A549 (cell line): ENCODE data around the gene GARNL3. TPM values are rescaled to one million over a fixed set of nuclear protein-coding genes. Genes with fewer than 3 reads are reported as not detected.

Experiments
- ATAC-seq, 2 experiments: fragments of 200-7000 bp in 1 of 2; fragments of >200 bp in 1 of 2; cut with Nextera tagmentation in 1 of 2; cut with Tn5 transposase in 1 of 2; 3 replicates each; pipeline versions ENCODE4 v1.8.0 to v1.9.1; 2018 to 2020; ENCODE audit warnings: mild to moderate bottlenecking in 1 of 2, moderate library complexity in 1 of 2
- CTCF ChIA-PET: fragments of 300-600 bp; sonication (Branson Sonifier 250); formaldehyde crosslinking; extraction: SDS; loops from one replicate; lab custom pipeline; 2021; ENCODE audit warnings: antibody characterized with exemption, inconsistent platforms; lab: Yijun Ruan, JAX
- POLR2A ChIA-PET: fragments of 350-600 bp; formaldehyde crosslinking; extraction: SDS; loops from one replicate; lab custom pipeline; 2021; ENCODE audit warnings: antibody characterized with exemption, inconsistent platforms; lab: Yijun Ruan, JAX
- DNase-seq, 2 experiments: peaks; one replicate each; pipeline versions ENCODE4 v3.0.0 to v3.0.0-alpha.2; 2011 to 2016; ENCODE audit warnings: low read depth in 1 of 2, low spot score in 1 of 2
- FAIRE-seq: peaks from 2 replicates; lab custom pipeline; 2011; peaks lifted over from hg19 to GRCh38; lab: Jason Lieb, UNC
- H3K27ac ChIP-seq, 2 experiments: fragments of >200 bp; sonication (Bioruptor Twin); formaldehyde crosslinking; 3 replicates each; pipeline ENCODE4 v1.5.1; 2016 to 2017
- H3K4me1 ChIP-seq: fragments of >200 bp; sonication (Bioruptor Twin); formaldehyde crosslinking; 3 replicates; pipeline ENCODE4 v1.6.1; 2016
- H3K4me2 ChIP-seq: fragments of >200 bp; sonication (Bioruptor Twin); formaldehyde crosslinking; 3 replicates; pipeline ENCODE4 v1.6.1; 2016
- H3K4me3 ChIP-seq: fragments of >200 bp; sonication (Bioruptor Twin); formaldehyde crosslinking; 3 replicates; pipeline ENCODE4 v1.5.1; 2016
- H3K9me3 ChIP-seq: fragments of >200 bp; sonication (Bioruptor Twin); formaldehyde crosslinking; 3 replicates; pipeline ENCODE4 v1.6.1; 2016
- BCL3 ChIP-seq: fragments of >200 bp; sonication (Bioruptor Twin); formaldehyde crosslinking; IDR thresholded peaks from 3 replicates; pipeline ENCODE4 v1.6.1; 2016
- CBX8 ChIP-seq: fragments of 200-600 bp; sonication (generic); IDR thresholded peaks from 2 replicates; pipeline ENCODE4 v1.6.1; 2016
- CEBPB ChIP-seq, 2 experiments: fragments of >200 bp in 1 of 2; sonication (Bioruptor Twin) in 1 of 2; formaldehyde crosslinking in 1 of 2; IDR thresholded peaks; 2 replicates each; pipeline ENCODE4 v1.6.1; 2012 to 2016
- CTCF ChIP-seq: fragments of >200 bp; sonication (Bioruptor Twin); formaldehyde crosslinking; IDR thresholded peaks from 3 replicates; pipeline ENCODE4 v1.5.1; 2016
- EHMT2 ChIP-seq: fragments of 200-600 bp; sonication (generic); IDR thresholded peaks from 2 replicates; pipeline ENCODE4 v1.6.1; 2016; ENCODE audit warnings: antibody characterized with exemption, low read depth, mild to moderate bottlenecking, moderate library complexity
- ELK1 ChIP-seq: fragments of 150-350 bp; IDR thresholded peaks from 2 replicates; pipeline ENCODE4 v1.6.1; 2014; ENCODE audit warnings: low read depth, mild to moderate bottlenecking, low read length
- ESRRA ChIP-seq: fragments of 150-350 bp; IDR thresholded peaks from 2 replicates; pipeline ENCODE4 v1.6.1; 2014; ENCODE audit warnings: mild to moderate bottlenecking, low read length, borderline replicate concordance
- HDAC2 ChIP-seq: fragments of 200-600 bp; sonication (generic); IDR thresholded peaks from 2 replicates; pipeline ENCODE4 v1.6.1; 2016
- HEYL ChIP-seq: fragments of 250-450 bp; sonication (Bioruptor Pico); IDR thresholded peaks from 2 replicates; pipeline ENCODE4 v1.8.0; 2021; ENCODE audit warnings: mild to moderate bottlenecking, moderate library complexity
- HMGXB4 ChIP-seq: fragments of 250-450 bp; sonication (Bioruptor Pico); IDR thresholded peaks from 2 replicates; pipeline ENCODE4 v1.5.0; 2021; ENCODE audit warnings: mild to moderate bottlenecking, moderate library complexity, borderline replicate concordance
- HOXB13 ChIP-seq: fragments of 250-450 bp; sonication (Bioruptor Pico); IDR thresholded peaks from 2 replicates; pipeline ENCODE4 v1.5.0; 2020; ENCODE audit warnings: low read depth, mild to moderate bottlenecking, moderate library complexity
- MYC ChIP-seq: IDR thresholded peaks from 2 replicates; pipeline ENCODE4 v1.6.1; 2012; ENCODE audit warnings: mild to moderate bottlenecking, inconsistent platforms, low read length, improper control_type of control experiment, borderline replicate concordance
- NPAS2 ChIP-seq: fragments of 250-450 bp; sonication (Bioruptor Pico); IDR thresholded peaks from 2 replicates; pipeline ENCODE4 v1.8.0; 2022; ENCODE audit warnings: mild to moderate bottlenecking, moderate library complexity, borderline replicate concordance
- PBX3 ChIP-seq: IDR thresholded peaks from 2 replicates; pipeline ENCODE4 v1.6.1; 2012
- PHF8 ChIP-seq: fragments of 200-600 bp; sonication (generic); IDR thresholded peaks from 2 replicates; pipeline ENCODE4 v1.6.1; 2016; ENCODE audit warnings: low read depth, mild to moderate bottlenecking, antibody characterized with exemption, moderate library complexity, borderline replicate concordance
- RAD21 ChIP-seq, 2 experiments: fragments of >200 bp in 1 of 2; sonication (Bioruptor Twin) in 1 of 2; formaldehyde crosslinking in 1 of 2; IDR thresholded peaks in 1 of 2; conservative IDR thresholded peaks in 1 of 2; 2 replicates in 1 of 2; 3 replicates in 1 of 2; pipeline ENCODE4 v1.6.1; 2012 to 2018; ENCODE audit warnings: inconsistent platforms in 1 of 2
- RFX5 ChIP-seq: fragments of 450-650 bp; IDR thresholded peaks from 2 replicates; pipeline ENCODE4 v1.7.1; 2014; ENCODE audit warnings: antibody characterized with exemption, mild to moderate bottlenecking, moderate library complexity
- SREBF2 ChIP-seq: fragments of 450-650 bp; IDR thresholded peaks from 2 replicates; pipeline ENCODE4 v1.6.1; 2014; ENCODE audit warnings: mild to moderate bottlenecking, moderate library complexity
- TFCP2L1 ChIP-seq: fragments of 250-450 bp; sonication (Bioruptor Pico); IDR thresholded peaks from 2 replicates; pipeline ENCODE4 v1.5.0; 2021; ENCODE audit warnings: mild to moderate bottlenecking
- TP53 ChIP-seq: fragments of 250-450 bp; sonication (Bioruptor Pico); IDR thresholded peaks from 2 replicates; pipeline ENCODE4 v1.5.0; 2021; ENCODE audit warnings: mild to moderate bottlenecking, moderate library complexity
- USF2 ChIP-seq: fragments of 450-650 bp; IDR thresholded peaks from 2 replicates; pipeline ENCODE4 v1.6.1; 2014; ENCODE audit warnings: antibody characterized with exemption
- ZFP36 ChIP-seq: fragments of 450-650 bp; IDR thresholded peaks from 2 replicates; pipeline ENCODE4 v1.6.1; 2014; ENCODE audit warnings: borderline replicate concordance; ENCODE audit not compliant: partially characterized antibody
- WGBS: methylation state at CpG from one replicate; pipeline ENCODE4 v1.1.6; 2017; ENCODE audit errors: missing lambda C conversion rate; 5-methylcytosine and 5-hydroxymethylcytosine counted together
- polyA plus RNA-seq, 4 experiments: library from polyadenylated mRNA; depleted of rRNA in 3 of 4; stranded (reverse); fragments of >200 nt; fragmentation: RNase III in 1 of 4; extraction: RNeasy Plus Mini Kit Qiagen cat#74134 plus additional on column Dnase treatment in 1 of 4; gene quantifications; 2 replicates in 3 of 4; 3 replicates in 1 of 4; pipeline ENCODE4 v1.2.3, GENCODE V29; 2011 to 2017

The GARNL3 gene
- polyA plus RNA-seq, 2 of the 4 experiments (the other 2 are of a cell fraction), result 2.9 to 5.1 TPM

- ChIA-PET POLR2A (no interaction called here), CTCF (interaction anchor here (0.6 to 1.3 kb wide), 3 partner anchors 12 to 382 kb away, joined by 3 to 4 read pairs (median 3); no protein-coding TSS in a partner anchor)
- no peak overlapping the region for H3K4me3 ChIP-seq
- 97% methylated on average over 1 of the region's 1 CpG for WGBS
- no peak overlapping the region for H3K4me2 ChIP-seq
- FAIRE-seq (no peak), ATAC-seq (no peak), DNase-seq (no peak)
- H3K27ac ChIP-seq, result 0 out of 6 replicates have a peak overlapping the region, but pooled peaks of 1 of the 2 experiments have one; percentile 38
- no peak for TF ChIP-seq RAD21 (conservative IDR thresholded peaks at IDR 0.05 in 1 of 2, IDR thresholded peaks at IDR 0.05 in 1 of 2)
- TF ChIP-seq HEYL, result no peak
- no peak for TF ChIP-seq ZFP36
- no peak for TF ChIP-seq TFCP2L1 (CRISPR knock-in tag)
- no peak for TF ChIP-seq SREBF2
- no peak for TF ChIP-seq BCL3
- peaks cover 24% of the 10 kb centered on the region for H3K4me1 ChIP-seq
- no peaks in the 10 kb centered on the region for H3K9me3 ChIP-seq
Measured at GRCh38 chr9:127303830-127304229, 39.3 kb downstream of the GARNL3 start.

- TF ChIP-seq ELK1 (no peak), RAD21 (conservative IDR thresholded peaks at IDR 0.05 in 1 of 2, IDR thresholded peaks at IDR 0.05 in 1 of 2) (no peak), SREBF2 (no peak), CBX8 (no peak), PBX3 (no peak), EHMT2 (no peak), ESRRA (no peak), HMGXB4 (CRISPR knock-in tag) (no peak), RFX5 (no peak), HDAC2 (no peak), USF2 (no peak), PHF8 (no peak), CTCF (no peak), MYC (no peak), NPAS2 (CRISPR knock-in tag) (no peak), CEBPB (IDR thresholded peaks at IDR 0.05) (no peak), HOXB13 (CRISPR knock-in tag) (no peak), TP53 (CRISPR knock-in tag) (no peak)
- TF ChIP-seq, all 56 proteins: peak for 0
- DNase-seq (no peak), ATAC-seq (no peak), FAIRE-seq (no peak)
- H3K4me2 ChIP-seq, result no peak overlapping the region
- ChIA-PET POLR2A (no interaction called here), CTCF (interaction anchor here (1.0 kb wide), 1 partner anchor 13 kb away, joined by 4 read pairs; no protein-coding TSS in a partner anchor)
- H3K27ac ChIP-seq, result no peak overlapping the region
- H3K4me3 ChIP-seq, result no peak overlapping the region
- H3K4me1 ChIP-seq, result peaks cover 37% of the 10 kb centered on the region
- H3K9me3 ChIP-seq, result no peaks in the 10 kb centered on the region
- WGBS, result 89% methylated on average over 1 of the region's 1 CpG
Measured at GRCh38 chr9:127305206-127305837, 40.7 kb downstream of the GARNL3 start.
